SK-N-SH treated with all-trans-retinoic acid at 6 μM for 48 hours (cell line): ENCODE data around the gene MRPL1.

ENCODE experiments used
- CREB5 ChIP-seq: fragments of 250-450 bp; sonication (Bioruptor Pico); IDR thresholded peaks from 2 replicates; pipeline ENCODE4 v1.5.1; 2020; ENCODE audit warnings: low read depth, mild to moderate bottlenecking, moderate library complexity
- PPARA ChIP-seq: fragments of 250-450 bp; sonication (Bioruptor Pico); IDR thresholded peaks from 2 replicates; pipeline ENCODE4 v1.5.0; 2020; ENCODE audit warnings: mild to moderate bottlenecking, borderline replicate concordance
- ZFP3 ChIP-seq: fragments of 250-450 bp; sonication (Bioruptor Pico); IDR thresholded peaks from 2 replicates; pipeline ENCODE4 v1.5.0; 2020; ENCODE audit warnings: mild to moderate bottlenecking, moderate library complexity
- TF ChIP-seq, protein P1 (sequence below): fragments of 250-450 bp; sonication (Bioruptor Pico); IDR thresholded peaks from 2 replicates; pipeline ENCODE4 v1.8.0; 2020; ENCODE audit warnings: mild to moderate bottlenecking, moderate library complexity, borderline replicate concordance

GRCh38 chr4:77899607-77900006, 37.0 kb downstream of the MRPL1 start:
- TF ChIP-seq, protein P1, sequence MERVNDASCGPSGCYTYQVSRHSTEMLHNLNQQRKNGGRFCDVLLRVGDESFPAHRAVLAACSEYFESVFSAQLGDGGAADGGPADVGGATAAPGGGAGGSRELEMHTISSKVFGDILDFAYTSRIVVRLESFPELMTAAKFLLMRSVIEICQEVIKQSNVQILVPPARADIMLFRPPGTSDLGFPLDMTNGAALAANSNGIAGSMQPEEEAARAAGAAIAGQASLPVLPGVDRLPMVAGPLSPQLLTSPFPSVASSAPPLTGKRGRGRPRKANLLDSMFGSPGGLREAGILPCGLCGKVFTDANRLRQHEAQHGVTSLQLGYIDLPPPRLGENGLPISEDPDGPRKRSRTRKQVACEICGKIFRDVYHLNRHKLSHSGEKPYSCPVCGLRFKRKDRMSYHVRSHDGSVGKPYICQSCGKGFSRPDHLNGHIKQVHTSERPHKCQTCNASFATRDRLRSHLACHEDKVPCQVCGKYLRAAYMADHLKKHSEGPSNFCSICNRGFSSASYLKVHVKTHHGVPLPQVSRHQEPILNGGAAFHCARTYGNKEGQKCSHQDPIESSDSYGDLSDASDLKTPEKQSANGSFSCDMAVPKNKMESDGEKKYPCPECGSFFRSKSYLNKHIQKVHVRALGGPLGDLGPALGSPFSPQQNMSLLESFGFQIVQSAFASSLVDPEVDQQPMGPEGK (CRISPR knock-in tag): no peak
- TF ChIP-seq ZFP3 (CRISPR knock-in tag) (no peak), PPARA (CRISPR knock-in tag) (no peak), CREB5 (CRISPR knock-in tag) (no peak)
